ENCODE measurements around the gene MTNR1A.

MTNR1A gene

DNA sequence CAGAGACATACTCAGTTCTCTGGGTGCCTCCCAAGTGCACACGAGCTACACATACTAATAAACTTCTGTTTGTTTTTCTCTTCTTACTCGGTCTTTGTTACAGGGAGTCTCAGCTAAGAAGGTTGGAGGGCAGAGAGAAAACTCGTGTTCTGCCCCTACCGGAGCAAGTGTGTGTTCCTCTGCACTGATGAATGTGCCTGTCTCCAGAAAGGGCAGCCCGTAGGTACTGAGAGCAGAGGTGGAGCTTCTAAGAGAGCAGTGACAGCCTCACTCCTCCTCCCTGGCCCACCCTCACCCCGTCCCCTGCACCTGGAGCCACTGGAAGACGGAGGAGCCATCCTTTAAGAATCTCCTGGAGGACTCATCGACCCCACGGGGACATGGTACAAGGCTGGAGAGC is 67.6 kb downstream of the MTNR1A start:
- no peak for FAIRE-seq
- no peak for DNase-seq (ENCODE audit: insufficient read length, low spot score)
- TF ChIP-seq POLR2A (IDR thresholded peaks at IDR 0.05; ENCODE audit: low read depth, low read length): no peak

DNA sequence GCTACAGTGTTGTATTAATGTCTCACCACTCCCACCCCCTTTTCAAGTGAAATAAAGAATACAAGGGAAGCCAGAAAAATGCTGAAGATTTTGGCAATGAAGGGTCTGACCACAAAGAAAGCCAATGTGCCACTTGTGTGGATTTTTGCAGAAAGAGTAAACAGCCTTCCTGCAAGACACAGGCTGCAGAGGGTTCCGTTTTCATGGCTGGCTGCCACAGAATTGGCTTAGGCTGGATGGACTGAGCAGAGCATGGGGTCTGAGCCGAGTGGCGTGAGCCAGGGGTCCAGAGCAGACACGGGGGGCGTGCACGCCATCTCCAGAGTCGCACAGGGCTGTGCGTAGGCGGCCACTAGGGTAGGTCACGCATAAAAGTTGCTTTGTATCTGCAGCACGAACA is 69.2 kb downstream of the MTNR1A start:
- TF ChIP-seq POLR2A (IDR thresholded peaks at IDR 0.05; ENCODE audit: low read depth, low read length): no peak
- FAIRE-seq (no peak), DNase-seq (ENCODE audit: insufficient read length, low spot score) (no peak)

DNA sequence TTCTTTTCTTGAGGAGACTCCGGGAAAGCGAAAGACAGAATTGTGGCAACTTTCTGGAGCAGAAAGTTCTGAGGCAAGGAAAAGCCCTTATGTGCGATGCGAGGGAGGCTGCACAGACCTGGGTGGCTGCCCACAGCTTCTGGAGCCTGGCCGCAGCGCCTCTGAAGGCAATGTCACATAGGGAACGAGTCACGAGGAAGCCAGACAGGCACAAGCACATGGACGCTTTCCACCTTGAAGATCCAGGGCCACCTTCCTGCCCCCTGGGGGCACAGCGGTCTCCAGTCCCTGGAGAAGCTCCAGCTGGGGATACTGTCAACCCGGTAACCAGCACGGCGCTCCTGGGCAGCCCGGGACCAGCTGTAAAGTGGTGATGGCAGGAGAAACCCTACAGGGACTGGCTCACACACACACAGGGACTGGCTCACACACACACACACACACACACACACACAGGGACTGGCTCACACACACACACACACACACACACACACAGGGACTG is 69.8 kb downstream of the MTNR1A start:
- no peak for TF ChIP-seq POLR2A (IDR thresholded peaks at IDR 0.05; ENCODE audit: low read depth, low read length)
- FAIRE-seq (no peak), DNase-seq (ENCODE audit: insufficient read length, low spot score) (no peak)

- DNase-seq (ENCODE audit: insufficient read length, low spot score): no peak
- TF ChIP-seq POLR2A (IDR thresholded peaks at IDR 0.05; ENCODE audit: low read depth, low read length): no peak
- no peak for FAIRE-seq
These were observed 70.2 kb downstream of the MTNR1A start for GRCh38 chr4:186485150-186485549.

GRCh38 chr4:186483656-186484055 is 71.7 kb downstream of the MTNR1A start:
- DNase-seq (ENCODE audit: insufficient read length, low spot score) (no peak), FAIRE-seq (no peak)
- no peak for TF ChIP-seq POLR2A (IDR thresholded peaks at IDR 0.05; ENCODE audit: low read depth, low read length)
